ENCODE results near the gene MEGF8.

DNA sequence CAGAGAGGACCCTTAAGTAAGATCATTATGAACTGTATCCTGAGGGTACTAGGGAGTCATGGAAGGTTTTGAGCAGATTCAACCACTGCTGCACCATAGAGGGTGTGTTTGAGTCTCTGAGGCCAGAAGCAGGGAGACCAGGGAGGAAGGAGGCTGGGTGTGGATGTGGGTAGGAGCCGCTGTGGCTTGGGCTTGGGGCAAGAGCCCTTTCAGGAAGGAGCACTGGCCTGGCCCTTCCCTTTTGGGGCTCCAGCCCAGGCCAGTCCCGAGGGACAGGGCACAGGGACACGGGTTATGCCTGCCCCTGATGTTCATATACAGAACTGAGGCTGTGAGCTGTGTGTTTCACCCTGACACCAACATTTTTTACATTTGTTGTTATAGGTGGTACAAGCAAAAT is 49.2 kb upstream of the MEGF8 start:
- no peak for TF ChIP-seq POLR2AphosphoS5 (IDR thresholded peaks at IDR 0.05; ENCODE audit: low read depth, low read length)
- TF ChIP-seq POLR2A (IDR thresholded peaks at IDR 0.05; ENCODE audit: low read depth, low read length) = no peak
- TF ChIP-seq TAF1 (IDR thresholded peaks at IDR 0.05; ENCODE audit: borderline replicate concordance, low read depth, low read length) = no peak
